Activated CD4-positive, CD25-positive, alpha-beta regulatory T cell treated with anti-CD3 and anti-CD28 coated beads, Interleukin-2, amount 50 U/mL, for 16 hours (primary cell): ENCODE measurements around the gene ERFL.
"Not testable (repeated sequence)": the region's sequence is repeated elsewhere in the genome, so short reads cannot be mapped to it uniquely, and the experiment has no call there.

Experiments used
- DNase-seq: peaks from one replicate; pipeline ENCODE4 v3.0.0-alpha.2; 2020; ENCODE audit warnings: low read depth, low spot score

The ERFL gene

DNA sequence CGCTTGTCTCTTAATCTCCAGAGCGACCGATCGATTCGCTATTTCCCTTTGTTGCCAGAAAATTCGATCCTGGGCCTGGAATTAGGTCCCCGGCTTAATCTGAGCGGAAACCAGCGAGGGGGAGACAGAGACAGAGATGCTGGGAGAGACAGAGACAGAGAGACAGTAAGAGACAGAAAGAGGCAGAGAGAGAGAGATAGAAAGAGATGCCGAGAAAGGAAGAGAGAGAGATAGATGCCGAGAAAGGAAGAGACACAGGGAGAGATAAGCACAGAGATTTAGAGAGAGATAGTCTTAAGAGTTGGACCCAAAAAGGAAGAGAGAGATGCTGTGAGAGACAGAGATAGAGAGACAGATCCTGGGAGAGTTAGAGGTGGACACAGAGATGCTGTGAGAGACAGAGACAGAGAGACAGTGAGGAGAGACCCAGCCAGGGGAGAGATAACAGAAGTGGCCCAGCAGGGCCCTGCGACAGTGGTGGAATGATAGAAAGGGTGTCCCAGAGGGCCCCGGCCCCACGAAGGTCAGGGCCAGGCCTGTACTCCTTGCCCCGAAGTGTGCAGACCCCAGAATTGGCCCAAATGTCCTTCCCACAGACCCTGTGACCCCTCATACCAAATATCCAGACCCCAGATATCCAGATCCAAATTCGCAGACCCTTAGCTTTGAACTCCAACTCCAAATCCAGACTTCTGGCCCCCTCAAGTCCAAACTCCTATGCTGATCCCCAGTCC lies 1.3 kb downstream of the ERFL start:
- no peak for DNase-seq

DNA sequence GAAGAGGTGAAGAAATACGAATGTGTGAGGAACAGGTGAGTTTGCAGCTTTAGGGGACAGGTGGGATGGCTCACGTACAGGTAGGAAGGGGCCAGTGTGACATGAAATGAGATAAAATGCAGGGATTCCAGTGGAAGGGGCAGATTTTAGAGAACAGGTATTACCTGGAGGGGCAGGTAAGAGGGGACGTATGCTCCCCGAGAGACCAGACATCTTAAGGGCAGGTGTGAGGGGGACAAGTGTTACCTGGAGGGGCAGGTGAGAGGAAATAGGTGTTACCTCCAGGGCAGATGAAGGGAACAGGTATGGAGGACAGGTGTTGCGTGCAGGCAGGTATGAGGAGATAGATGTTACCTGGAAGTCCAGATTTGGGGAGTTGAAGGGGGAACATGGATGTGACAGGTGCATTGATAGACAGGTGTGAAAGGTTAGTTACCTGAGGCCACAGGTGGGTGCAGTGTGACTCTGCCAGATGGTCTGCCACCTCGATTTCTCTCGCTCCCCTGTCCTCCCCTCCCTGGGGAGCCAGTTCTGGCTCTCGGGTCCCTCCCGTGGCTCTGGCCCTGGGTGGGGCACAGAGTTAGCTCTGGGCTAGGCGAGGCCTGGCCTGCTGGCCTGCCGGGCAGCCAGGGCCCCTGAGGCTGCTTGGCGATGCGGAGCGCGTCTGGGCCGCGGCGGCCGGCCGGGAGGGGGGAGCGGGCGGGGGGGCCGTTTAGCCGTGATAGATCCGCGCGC lies 2.1 kb downstream of the ERFL start:
- no peak for DNase-seq

GRCh38 chr19:41925208-41926003 lies 2.8 kb downstream of the ERFL start:
- DNase-seq: no peak

- DNase-seq: no peak
These were observed 3.8 kb downstream of the ERFL start for GRCh38 chr19:41924151-41925145.

DNA sequence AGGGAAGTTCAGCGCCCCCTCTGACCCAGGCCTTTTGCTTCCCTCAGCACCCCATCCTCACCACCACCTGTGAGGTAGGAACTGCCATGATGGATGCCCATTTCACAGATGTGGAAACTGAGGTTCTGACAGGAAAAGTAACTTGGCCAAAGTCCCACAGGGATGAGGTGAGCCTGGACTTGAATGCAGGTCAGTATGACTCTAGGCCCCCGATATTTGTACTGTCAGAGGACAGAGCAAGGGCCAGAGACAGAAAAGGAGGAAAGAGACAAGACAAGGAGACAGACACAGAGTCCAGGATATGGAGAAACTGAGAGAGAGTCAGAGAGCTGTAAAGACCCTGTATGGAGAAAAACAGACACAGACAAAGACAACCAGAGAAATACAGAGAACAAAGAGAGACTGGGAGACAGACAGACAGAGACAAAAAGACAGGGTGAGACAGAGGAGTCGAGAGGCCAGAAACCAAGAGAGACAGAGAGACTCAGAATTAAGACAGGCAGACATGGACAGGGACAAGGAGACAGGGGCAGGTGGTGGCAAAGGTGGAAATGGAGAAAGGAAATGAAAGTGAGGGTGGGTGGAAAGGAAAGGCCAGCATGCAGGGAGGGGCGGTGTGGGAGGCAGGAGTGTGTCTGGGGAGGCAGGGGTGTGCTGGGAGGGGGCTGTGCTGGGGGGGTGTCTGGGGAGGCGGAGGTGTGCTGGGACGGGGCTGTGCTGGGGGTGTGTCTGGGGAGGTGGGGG lies 5.0 kb downstream of the ERFL start:
- DNase-seq: no peak

DNA sequence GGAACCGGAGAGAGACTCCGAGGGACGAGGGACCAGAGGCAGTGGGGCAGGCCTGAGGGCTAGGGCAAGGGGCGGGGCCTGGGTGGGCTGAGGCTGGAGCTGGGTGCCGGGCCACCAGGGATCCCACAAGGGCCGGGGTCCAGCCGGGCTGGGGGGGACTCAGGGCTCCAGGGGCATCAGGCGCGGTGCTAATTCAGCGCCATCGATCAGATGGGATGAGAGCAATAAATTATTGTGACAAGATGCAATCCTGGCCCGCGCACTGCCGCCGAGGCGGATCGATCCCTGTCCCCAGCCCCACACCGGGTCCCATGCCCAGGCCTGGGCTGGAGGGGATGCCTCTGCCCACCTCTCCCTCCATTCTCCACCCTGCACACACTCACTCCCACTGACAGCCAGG lies 5.7 kb downstream of the ERFL start:
- no peak for DNase-seq

DNA sequence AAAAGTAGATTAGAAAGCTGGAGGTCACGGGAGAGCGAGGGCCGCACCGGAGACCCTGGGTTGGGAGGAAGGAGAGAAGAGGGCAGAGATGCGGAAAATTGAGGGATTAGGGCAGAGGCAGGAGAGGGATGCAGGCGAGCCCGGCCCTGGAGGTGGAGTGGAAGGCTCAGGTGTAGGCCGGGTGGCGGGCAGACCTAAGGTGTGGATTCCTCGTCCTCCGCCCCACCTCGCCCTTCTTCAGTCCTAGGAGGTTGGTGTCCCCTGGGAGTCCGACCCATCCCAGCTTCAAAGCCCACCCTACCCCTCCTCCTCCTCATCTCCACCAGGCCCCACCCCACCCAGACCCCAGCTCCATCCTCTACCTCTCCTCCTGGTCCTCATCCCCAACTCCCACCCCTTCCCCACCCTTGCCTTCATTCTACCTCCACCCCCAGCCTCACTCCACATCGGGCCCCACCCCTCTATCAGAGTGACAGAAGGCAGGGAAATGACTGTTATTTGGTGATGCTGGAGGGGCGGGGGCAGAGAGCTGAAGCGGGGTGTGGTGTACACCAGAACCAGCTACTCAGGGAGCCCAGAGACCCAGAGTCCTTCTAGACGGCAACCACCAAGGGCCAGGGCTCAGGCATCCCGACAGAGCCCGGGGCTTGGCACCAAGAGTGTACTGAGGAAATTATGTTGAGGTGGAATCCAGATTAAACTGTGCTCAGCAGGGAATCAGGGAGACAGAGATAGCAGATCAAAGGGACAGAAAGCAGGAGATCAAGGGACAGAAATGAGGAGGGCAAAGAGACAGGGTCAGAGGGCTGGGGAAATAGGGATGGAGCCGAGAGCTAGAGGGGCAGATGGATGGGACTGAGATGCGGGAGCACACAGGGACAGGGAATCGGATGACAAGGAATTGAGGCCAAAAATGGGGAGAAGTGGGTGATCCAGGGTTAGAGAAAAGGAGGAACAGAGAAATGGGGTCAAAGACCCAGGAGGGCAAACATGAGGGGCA lies 6.4 kb downstream of the ERFL start:
- DNase-seq: no peak

GRCh38 chr19:41920882-41921576 lies 7.2 kb downstream of the ERFL start:
- DNase-seq: no peak

GRCh38 chr19:41919948-41920712 lies 8.1 kb downstream of the ERFL start:
- DNase-seq: no peak

- DNase-seq: no peak
These were observed 9.5 kb downstream of the ERFL start for GRCh38 chr19:41918653-41919244.

- DNase-seq: no peak
These were observed 10.2 kb downstream of the ERFL start for GRCh38 chr19:41918095-41918494.

- DNase-seq: no peak
These were observed 10.6 kb downstream of the ERFL start for GRCh38 chr19:41917676-41918075.

GRCh38 chr19:41915776-41916414 lies 12.4 kb downstream of the ERFL start:
- DNase-seq: no peak

- no peak for DNase-seq
These were observed 13.1 kb downstream of the ERFL start for GRCh38 chr19:41915021-41915775.

DNA sequence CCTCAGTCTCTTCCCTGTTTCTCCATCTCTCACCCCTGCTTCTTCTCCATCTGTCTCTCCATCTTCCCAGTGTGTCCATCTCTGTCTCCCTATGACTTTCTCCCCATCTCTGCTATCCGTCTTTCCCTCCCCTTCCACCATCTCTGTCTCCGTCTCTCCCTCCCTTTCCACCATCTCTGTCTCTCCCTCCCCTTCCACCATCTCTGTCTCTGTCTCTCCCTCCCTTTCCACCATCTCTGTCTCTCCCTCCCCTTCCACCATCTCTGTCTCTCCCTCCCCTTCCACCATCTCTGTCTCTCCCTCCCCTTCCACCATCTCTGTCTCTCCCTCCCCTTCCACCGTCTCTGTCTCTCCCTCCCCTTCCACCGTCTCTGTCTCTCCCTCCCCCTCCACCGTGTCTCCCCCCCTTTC lies 13.8 kb downstream of the ERFL start:
- not testable (repeated sequence) for DNase-seq
